Activated T-cell treated with anti-CD3 and anti-CD28 coated beads, Interleukin-2, amount 50 U/mL, for 48 hours (primary cell): ENCODE measurements around the gene MAP3K8.
A peak's percentile ranks its signal among the peaks of the same experiment; 100 is the strongest.
"Not testable (repeated sequence)": the region's sequence is repeated elsewhere in the genome, so short reads cannot be mapped to it uniquely, and the experiment has no call there.

Experiments used
- DNase-seq, 2 experiments: peaks; one replicate each; pipeline ENCODE4 v3.0.0-alpha.2; 2020

Gene MAP3K8

GRCh38 chr10:30453764-30454527, 20.0 kb downstream of the MAP3K8 start:
- DNase-seq: no peak

- no peak for DNase-seq
These were observed 20.9 kb downstream of the MAP3K8 start for GRCh38 chr10:30454744-30455510.

GRCh38 chr10:30455816-30456215, 21.8 kb downstream of the MAP3K8 start:
- DNase-seq: no peak

- peak in 1 of 2 experiments; percentile 25 for DNase-seq
These were observed 22.3 kb downstream of the MAP3K8 start for GRCh38 chr10:30456266-30456665.

GRCh38 chr10:30459283-30459682, 25.3 kb downstream of the MAP3K8 start:
- no peak for DNase-seq

- no peak for DNase-seq
These were observed 26.1 kb downstream of the MAP3K8 start for GRCh38 chr10:30460121-30460520.

- no peak for DNase-seq
These were observed 28.5 kb downstream of the MAP3K8 start for GRCh38 chr10:30462513-30462912.

- no peak for DNase-seq
These were observed 30.0 kb downstream of the MAP3K8 start for GRCh38 chr10:30463944-30464451.

- no peak for DNase-seq
These were observed 30.7 kb downstream of the MAP3K8 start for GRCh38 chr10:30464675-30465074.

- no peak for DNase-seq
These were observed 32.5 kb downstream of the MAP3K8 start for GRCh38 chr10:30466445-30466844.

- DNase-seq: no peak
These were observed 33.8 kb downstream of the MAP3K8 start for GRCh38 chr10:30467651-30468338.

GRCh38 chr10:30472414-30473155, 38.6 kb downstream of the MAP3K8 start:
- no peak for DNase-seq

- DNase-seq: not testable (repeated sequence)
These were observed 41.5 kb downstream of the MAP3K8 start for GRCh38 chr10:30475515-30475914.

GRCh38 chr10:30476511-30477155, 42.6 kb downstream of the MAP3K8 start:
- no peak for DNase-seq

GRCh38 chr10:30479513-30479912, 45.5 kb downstream of the MAP3K8 start:
- DNase-seq: not testable (repeated sequence)

GRCh38 chr10:30481603-30482002, 47.6 kb downstream of the MAP3K8 start:
- DNase-seq: no peak

GRCh38 chr10:30488316-30488715, 54.3 kb downstream of the MAP3K8 start:
- DNase-seq: no peak

GRCh38 chr10:30489346-30489745, 55.4 kb downstream of the MAP3K8 start:
- DNase-seq: no peak

- no peak for DNase-seq
These were observed 56.5 kb downstream of the MAP3K8 start for GRCh38 chr10:30490289-30491000.

- DNase-seq: peak in 1 of 2 experiments; percentile 24
These were observed 57.4 kb downstream of the MAP3K8 start for GRCh38 chr10:30491204-30491915.
